Ecto neural progenitor cell (in vitro differentiated cells): ENCODE results near the gene MBNL2.

Experiments used
- DNase-seq: peaks from one replicate; pipeline ENCODE4 v3.0.0-alpha.2; 2018; ENCODE audit warnings: low spot score

MBNL2 gene

DNA sequence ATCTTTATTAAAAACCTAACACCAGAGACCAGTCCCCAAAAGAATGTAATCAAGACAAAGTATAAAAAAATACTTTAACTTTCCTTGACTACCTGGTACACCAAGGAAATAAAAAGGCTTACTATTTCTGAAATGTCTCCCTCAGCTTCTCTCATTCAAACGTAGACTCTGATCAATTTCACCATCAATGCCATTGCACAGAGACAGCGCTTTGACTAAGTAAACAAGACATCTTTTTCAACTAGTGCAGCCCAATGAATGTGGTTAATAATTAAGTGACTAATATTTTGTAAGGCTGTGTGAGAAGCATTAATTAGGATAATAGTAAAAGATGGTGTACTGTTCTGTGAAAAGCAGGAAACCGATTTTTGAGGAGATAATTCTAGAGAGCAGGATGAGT, 204.6 kb downstream of the MBNL2 start:
- no peak for DNase-seq

DNA sequence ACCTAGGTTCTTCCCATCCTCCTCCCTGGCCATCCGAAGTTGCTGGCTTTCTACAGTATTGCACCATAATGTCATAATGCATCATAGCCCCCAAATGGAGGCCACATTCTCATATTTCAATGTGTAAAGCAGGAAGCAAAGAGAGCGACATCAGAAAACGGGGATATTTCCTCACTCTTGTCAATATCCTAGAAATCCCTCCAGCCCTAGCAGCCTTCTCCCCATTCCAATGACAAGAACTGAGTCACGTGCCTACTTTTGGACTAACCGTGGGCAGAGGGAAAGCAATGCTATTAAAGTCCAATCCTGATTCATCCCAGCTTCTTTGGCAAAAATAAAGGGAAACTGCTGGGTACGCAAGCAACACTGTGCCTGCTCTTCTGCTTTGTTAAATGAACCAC, 207.5 kb downstream of the MBNL2 start:
- DNase-seq, result no peak

GRCh38 chr13:97430296-97430695, 208.2 kb downstream of the MBNL2 start:
- DNase-seq, result no peak

GRCh38 chr13:97431171-97431764, 209.1 kb downstream of the MBNL2 start:
- no peak for DNase-seq

- DNase-seq, result no peak
Measured at GRCh38 chr13:97432232-97432916, 210.2 kb downstream of the MBNL2 start.

DNA sequence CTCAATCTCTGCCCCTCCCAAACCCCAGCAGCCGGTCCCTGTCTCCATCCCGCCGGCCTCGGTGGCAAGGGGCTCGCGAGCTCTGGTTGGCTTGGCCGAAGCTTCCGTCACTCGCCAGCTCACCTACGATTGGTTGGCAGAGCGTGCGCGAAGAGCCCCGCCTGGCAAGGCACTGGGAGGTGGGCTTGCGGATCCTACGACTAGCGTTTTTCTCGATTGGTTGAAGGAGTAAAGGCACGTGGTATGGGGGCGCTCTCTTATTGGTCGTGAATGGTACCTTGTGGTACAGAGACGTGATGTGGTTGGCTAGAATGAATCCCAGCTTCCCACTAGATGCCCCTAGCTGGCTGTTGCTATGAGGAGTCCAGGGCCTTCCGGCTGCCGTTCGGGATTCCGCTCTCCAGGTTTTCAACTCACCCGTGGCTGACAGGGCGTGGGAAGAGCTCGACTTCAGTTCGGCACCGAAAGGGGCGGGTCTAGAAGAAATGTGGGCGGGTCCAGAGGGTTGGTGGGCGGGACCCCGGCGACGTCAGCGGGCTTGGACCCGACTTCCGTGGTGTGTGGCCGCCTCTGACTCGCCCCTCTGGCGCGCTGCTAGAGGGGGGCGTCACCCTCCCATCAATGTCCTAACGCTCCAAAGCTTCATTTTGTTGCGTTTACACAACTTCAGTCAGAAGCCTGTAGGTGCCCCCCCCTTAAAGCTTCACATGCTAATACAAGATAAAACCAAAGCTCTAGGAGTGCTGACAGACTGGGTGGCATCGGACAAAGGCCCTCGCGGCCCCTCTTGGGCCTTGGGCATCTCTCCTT, 211.0 kb downstream of the MBNL2 start:
- DNase-seq, result peak; percentile 99

- DNase-seq, result peak; percentile 95
Measured at GRCh38 chr13:97433727-97434396, 211.7 kb downstream of the MBNL2 start, which contains the start of gene RAP2A. TSS of gene RAP2A (plus strand) at chr13:97434169. CDS start at chr13:97434471, 302 bp downstream.

DNA sequence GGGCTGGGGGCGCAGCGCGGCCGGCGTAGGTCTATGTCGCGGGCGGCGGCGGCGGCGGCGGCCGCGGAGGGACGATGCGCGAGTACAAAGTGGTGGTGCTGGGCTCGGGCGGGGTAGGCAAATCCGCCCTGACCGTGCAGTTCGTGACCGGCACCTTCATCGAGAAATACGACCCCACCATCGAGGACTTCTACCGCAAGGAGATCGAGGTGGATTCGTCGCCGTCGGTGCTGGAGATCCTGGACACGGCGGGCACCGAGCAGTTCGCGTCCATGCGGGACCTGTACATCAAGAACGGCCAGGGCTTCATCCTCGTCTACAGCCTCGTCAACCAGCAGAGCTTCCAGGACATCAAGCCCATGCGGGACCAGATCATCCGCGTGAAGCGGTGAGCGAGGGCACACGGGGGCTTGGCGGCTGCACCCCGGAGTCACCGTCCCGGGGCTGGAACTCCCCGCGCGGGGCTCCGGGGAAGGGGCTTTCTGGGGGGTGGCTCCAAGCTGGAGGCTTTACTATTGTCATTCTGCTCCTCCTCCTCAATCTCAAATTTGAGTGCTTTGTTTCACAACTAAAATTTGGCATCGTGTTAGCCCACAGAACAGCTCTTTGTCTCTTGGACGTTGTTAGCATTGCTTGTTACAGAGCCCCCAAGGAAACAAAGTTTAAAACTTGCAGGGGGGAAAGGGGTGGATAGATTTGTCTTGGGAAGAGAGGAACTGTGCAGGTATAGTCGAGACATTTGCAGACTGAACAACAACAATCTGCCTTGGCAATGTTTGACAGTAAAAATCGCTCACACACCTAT, 212.5 kb downstream of the MBNL2 start:
- peak; percentile 76 for DNase-seq

DNA sequence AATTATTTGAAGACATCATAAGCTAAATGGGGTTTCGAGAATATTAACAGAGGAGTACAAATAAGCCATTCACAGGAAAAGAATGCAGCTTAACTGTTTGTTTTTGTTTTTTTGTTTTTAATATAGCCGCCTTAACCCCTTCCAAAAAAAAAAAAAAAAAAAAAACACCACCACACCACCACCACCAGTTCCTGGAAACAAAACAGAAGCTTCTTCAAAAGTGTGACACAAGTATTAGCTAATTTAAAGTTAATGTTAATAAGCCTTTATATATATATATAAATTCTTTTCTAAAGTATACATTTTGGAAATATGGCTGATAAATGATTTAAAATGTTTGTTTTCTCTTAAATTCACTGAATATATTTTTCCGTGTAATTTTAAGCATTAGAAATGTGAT, 213.2 kb downstream of the MBNL2 start:
- no peak for DNase-seq

DNA sequence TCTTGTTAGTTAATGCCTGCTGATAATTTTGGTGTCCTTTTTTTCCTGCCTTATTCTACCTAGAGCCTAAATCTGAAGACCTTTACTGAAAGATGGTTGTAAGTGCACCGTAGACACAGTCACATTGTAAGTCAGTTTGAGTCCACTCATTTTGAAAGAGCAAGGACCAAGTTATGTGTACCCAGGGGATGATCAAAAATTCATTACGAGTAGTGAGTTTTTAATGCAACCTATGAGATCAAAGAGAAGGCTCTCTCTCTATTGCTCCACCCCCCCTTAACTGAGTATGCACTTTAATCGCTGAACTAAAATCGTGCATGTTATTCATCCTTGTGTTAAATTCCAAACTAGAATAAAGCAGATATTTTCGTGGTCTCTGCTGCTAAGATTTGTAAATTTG, 213.7 kb downstream of the MBNL2 start:
- DNase-seq, result no peak

DNA sequence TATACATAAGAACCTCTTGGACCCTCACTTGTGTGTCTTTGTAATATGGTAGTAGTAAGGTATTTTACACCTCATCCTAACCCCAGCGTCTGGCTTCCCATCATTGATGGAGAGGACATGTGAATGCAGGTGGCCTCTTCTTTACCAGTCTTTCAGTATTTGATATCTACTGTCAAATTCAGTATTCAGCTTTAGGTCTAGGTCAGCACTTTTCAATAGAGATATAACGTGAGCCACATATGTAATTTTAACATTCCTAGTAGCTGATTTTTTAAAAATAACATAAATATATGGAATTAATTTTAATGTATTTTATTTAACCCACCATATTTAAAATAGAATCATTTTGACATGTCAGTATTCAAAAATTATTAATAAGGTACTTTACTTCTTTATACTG, 214.7 kb downstream of the MBNL2 start:
- no peak for DNase-seq

GRCh38 chr13:97437729-97438128, 215.6 kb downstream of the MBNL2 start:
- DNase-seq, result no peak

GRCh38 chr13:97438856-97439595, 216.9 kb downstream of the MBNL2 start:
- no peak for DNase-seq

- no peak for DNase-seq
Measured at GRCh38 chr13:97440598-97441170, 218.6 kb downstream of the MBNL2 start.

DNA sequence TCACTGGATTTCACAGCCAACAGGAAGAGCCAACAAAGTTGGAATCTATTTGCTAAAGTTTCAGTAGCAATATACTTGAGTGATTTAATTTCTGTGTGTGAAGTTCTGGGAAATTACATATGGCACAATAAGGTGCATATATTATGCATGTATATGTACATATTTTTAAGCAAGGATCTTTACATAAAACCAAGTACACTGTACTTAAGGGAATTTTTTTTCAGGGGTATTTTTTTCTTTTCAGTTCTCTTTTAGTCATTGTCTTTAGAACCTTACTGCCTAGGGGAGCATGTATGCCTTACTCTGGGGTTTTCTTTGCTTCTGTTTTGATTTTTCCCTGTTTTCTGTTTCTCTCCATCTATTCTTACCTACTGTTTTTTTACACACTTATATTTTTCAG, 219.2 kb downstream of the MBNL2 start:
- DNase-seq, result no peak
